Thoracic aorta (tissue), 2 donors: ENCODE measurements around the gene BROX. TPM values are rescaled to one million over a fixed set of nuclear protein-coding genes. Genes with fewer than 3 reads are reported as not detected.
"Not testable (repeated sequence)": the region's sequence is repeated elsewhere in the genome, so short reads cannot be mapped to it uniquely, and the experiment has no call there.

Experiments used
- ATAC-seq: fragments of 150-250 bp; one replicate; pipeline ENCODE4 v1.8.0; 2017; ENCODE audit warnings: low read depth; ENCODE audit not compliant: insufficient number of reproducible peaks, low FRiP score
- DNase-seq: peaks from one replicate; pipeline ENCODE4 v3.0.0-alpha.2; 2020; ENCODE audit warnings: low spot score
- H3K27ac ChIP-seq, 2 donors: fragments of 200-600 bp; sonication (generic); 1 replicate in 1 of 2; 2 replicates in 1 of 2; pipeline ENCODE4 v1.5.1; 2016; ENCODE audit warnings: mild to moderate bottlenecking in 2 of 2, moderate library complexity in 2 of 2
- H3K27me3 ChIP-seq: fragments of 200-600 bp; sonication (generic); replicated peaks from 2 replicates; pipeline ENCODE4 v1.6.0; 2016; ENCODE audit warnings: mild to moderate bottlenecking; ENCODE audit not compliant: insufficient read depth
- H3K36me3 ChIP-seq: fragments of 200-600 bp; sonication (generic); one replicate; pipeline ENCODE4 v1.5.1; 2016
- H3K4me1 ChIP-seq, 2 donors: fragments of 200-600 bp; sonication (generic); 1 replicate in 1 of 2; 2 replicates in 1 of 2; pipeline versions ENCODE4 v1.5.1 to v1.6.0; 2016; ENCODE audit warnings: low read depth in 2 of 2, mild to moderate bottlenecking in 1 of 2; ENCODE audit not compliant: control insufficient read depth in 1 of 2
- H3K4me3 ChIP-seq: fragments of 200-600 bp; sonication (generic); 2 replicates; pipeline ENCODE4 v1.5.1; 2016; ENCODE audit warnings: mild to moderate bottlenecking
- H3K9me3 ChIP-seq: fragments of 200-600 bp; sonication (generic); 2 replicates; pipeline ENCODE4 v1.5.1; 2016
- total RNA-seq, 2 donors: library from RNA; depleted of rRNA; stranded (reverse); fragments of >200 nt; gene quantifications; one replicate each; pipeline versions ENCODE4 v1.1.0 to v1.2.3, GENCODE V29; 2016
- TF ChIP-seq, protein P1 (sequence below): fragments of 200-600 bp; sonication (generic); IDR thresholded peaks from one replicate; pipeline ENCODE4 v1.5.1; 2019; ENCODE audit warnings: antibody characterized with exemption

Gene BROX, protein sequence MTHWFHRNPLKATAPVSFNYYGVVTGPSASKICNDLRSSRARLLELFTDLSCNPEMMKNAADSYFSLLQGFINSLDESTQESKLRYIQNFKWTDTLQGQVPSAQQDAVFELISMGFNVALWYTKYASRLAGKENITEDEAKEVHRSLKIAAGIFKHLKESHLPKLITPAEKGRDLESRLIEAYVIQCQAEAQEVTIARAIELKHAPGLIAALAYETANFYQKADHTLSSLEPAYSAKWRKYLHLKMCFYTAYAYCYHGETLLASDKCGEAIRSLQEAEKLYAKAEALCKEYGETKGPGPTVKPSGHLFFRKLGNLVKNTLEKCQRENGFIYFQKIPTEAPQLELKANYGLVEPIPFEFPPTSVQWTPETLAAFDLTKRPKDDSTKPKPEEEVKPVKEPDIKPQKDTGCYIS
- 10 to 100 TPM; 24.4 to 36.0 TPM for total RNA-seq

DNA sequence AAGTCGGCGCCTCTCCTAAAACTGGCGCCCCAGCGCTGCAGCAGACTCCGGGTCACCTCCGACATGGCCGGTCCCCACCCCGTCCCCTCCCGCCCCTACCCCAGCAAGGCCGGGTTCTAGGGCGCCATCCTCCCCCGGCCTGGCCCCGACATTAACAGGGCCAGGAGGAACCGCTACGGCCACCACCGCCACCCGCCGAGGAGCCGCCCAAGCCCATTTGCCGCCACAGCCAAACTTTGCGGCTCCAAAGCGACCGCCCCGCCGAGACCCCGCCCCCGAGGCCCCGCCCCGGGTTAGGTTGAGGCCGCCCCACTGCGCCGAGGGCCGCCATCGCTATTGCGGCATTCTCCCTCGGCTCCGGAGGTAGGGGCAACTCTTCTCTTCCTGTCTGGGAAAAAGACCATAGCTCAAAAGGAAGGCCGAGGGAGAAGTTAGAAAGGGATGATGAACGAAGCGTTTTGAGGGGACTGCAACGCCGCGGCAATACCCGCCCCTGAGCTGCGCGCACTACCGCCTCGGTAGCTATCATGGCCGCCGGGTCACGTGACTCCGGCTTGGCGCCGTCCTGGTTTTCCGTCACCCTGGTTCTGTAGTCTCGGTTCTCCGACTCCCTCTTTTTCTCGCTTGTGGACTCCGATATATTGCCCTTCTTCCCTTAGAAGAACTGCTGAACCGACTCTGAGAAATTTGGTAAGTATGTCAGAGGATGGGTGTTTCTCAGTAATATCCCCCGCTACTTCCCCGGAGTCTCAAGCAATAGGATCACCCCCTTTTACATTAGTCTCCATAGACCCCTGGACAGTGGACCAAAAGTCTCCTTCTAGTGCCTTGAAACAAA is at the start of gene BROX, which contains the start of gene AIDA:
Gene BROX (plus strand): TSS at position 312 of the 838 bp plus-strand sequence. CDS start 3,136 bp downstream, outside the sequence.
Gene AIDA (minus strand): TSS at position 239 of the 838 bp plus-strand sequence. CDS start 174 bp downstream, at position 65.
- DNase-seq (peak; percentile 77), ATAC-seq (peak; percentile 94)
- Histone ChIP-seq H3K4me1 (peaks cover 10 to 32% of the 10 kb centered on the region in 2 donors), H3K9me3 (no peaks in the 10 kb centered on the region), H3K4me3 (peak within 1 kb of the TSS; percentile 91), H3K27ac (peak within 1 kb of the TSS; percentile 97 to 98), H3K27me3 (no peaks in the 10 kb centered on the region), H3K36me3 (peaks cover 8% of the 10 kb centered on the region)
- TF ChIP-seq, protein P1, sequence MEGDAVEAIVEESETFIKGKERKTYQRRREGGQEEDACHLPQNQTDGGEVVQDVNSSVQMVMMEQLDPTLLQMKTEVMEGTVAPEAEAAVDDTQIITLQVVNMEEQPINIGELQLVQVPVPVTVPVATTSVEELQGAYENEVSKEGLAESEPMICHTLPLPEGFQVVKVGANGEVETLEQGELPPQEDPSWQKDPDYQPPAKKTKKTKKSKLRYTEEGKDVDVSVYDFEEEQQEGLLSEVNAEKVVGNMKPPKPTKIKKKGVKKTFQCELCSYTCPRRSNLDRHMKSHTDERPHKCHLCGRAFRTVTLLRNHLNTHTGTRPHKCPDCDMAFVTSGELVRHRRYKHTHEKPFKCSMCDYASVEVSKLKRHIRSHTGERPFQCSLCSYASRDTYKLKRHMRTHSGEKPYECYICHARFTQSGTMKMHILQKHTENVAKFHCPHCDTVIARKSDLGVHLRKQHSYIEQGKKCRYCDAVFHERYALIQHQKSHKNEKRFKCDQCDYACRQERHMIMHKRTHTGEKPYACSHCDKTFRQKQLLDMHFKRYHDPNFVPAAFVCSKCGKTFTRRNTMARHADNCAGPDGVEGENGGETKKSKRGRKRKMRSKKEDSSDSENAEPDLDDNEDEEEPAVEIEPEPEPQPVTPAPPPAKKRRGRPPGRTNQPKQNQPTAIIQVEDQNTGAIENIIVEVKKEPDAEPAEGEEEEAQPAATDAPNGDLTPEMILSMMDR: no peak

DNA sequence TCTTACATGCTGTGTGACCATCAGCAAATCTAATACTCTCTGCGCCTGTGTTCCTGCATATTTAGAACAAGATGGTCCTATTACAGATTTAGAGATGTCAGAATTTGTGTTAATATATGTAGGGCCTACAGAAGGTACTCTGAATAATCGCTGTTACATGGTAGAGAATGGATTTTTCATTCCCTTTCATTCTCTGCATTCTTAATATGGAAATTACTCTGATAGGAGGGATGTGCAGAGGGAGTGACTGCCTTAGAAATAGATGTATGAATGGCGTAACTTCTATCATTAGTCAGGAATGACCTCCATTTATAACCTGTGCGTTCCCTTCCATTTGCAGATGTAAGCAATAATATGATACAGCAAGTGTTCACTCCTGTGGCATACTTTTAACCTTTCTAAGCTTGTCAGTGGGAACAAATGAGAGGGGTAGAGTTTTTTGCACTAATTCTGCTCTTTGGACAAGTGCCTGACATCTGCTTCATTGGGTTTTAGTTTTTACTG is 48.9 kb upstream of the BROX start:
- TF ChIP-seq, protein P1: no peak
- peaks cover 65% of the 10 kb centered on the region for H3K36me3 ChIP-seq
- H3K9me3 ChIP-seq: no peaks in the 10 kb centered on the region
- no peak overlapping the region for H3K4me3 ChIP-seq
- no peak overlapping the region for H3K27ac ChIP-seq
- no peaks in the 10 kb centered on the region for H3K4me1 ChIP-seq
- no peak for ATAC-seq
- no peak for DNase-seq
- H3K27me3 ChIP-seq: no peaks in the 10 kb centered on the region

DNA sequence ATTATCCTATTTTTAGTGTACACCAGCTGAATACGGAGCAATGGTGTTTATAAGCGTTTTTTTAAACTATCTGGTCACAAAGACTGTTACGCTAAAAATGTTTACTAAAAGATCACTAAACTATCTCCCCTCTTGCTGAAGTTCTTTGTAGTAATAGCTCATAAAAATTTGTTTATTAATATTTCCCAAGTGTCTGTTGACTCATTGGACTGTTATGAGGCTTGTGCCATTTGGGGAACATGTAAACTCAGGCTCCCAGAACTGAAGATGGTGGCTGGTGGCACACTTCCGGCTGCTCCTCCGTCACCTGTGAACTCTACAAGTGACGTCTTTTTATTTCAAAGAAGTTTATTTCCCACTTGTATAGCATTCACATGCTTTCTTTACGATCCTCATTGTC is 46.4 kb upstream of the BROX start:
- no peak for DNase-seq
- Histone ChIP-seq H3K4me3 (no peak overlapping the region), H3K4me1 (no peaks in the 10 kb centered on the region), H3K36me3 (peaks cover 45% of the 10 kb centered on the region), H3K27ac (no peak overlapping the region), H3K27me3 (no peaks in the 10 kb centered on the region), H3K9me3 (no peaks in the 10 kb centered on the region)
- ATAC-seq: no peak
- TF ChIP-seq, protein P1: no peak

DNA sequence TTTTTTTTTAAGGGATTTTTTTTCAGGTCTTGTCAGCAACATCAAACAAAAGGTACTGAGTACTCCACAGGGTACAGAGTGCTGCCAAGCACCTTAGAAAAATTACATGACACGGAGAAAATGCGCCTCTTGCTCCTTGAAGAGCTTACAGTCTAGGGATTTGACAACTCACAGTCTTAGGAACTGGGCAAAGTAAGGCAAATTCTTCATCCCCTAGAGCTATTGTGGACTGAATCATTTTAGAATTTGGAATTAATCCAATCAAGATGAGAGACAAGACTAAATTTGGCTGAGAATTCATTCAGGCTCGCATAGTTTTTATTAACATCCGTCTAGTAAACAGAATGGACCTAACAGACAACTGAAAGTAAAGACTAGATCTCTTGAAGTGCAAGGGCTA is 44.2 kb upstream of the BROX start:
- not testable (repeated sequence) for H3K4me1 ChIP-seq, H3K9me3 ChIP-seq, DNase-seq, H3K27ac ChIP-seq, ATAC-seq, H3K4me3 ChIP-seq, H3K27me3 ChIP-seq
- peaks cover 43% of the 10 kb centered on the region for H3K36me3 ChIP-seq

DNA sequence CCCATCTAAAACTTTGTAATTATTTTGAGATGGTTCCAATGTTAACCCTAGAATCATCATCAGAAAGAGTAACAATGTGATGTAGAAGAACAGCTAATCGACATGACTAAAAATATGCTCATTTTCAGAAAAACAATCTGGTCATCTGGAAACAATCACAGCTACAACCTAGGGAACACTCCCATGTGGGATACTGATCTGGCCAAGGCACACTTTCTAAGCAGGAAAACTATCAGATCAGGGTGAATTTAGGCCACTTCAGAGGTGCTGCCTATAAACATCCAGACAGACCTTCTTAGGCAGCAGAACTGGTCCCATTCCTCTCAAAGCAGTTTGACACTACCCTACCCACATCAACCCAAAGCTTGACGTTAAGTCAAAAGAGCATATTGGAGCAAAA is 43.3 kb upstream of the BROX start:
- peaks cover 43% of the 10 kb centered on the region for H3K36me3 ChIP-seq
- not testable (repeated sequence) for H3K27me3 ChIP-seq, ATAC-seq, H3K9me3 ChIP-seq, H3K4me3 ChIP-seq, H3K27ac ChIP-seq, DNase-seq, H3K4me1 ChIP-seq

DNA sequence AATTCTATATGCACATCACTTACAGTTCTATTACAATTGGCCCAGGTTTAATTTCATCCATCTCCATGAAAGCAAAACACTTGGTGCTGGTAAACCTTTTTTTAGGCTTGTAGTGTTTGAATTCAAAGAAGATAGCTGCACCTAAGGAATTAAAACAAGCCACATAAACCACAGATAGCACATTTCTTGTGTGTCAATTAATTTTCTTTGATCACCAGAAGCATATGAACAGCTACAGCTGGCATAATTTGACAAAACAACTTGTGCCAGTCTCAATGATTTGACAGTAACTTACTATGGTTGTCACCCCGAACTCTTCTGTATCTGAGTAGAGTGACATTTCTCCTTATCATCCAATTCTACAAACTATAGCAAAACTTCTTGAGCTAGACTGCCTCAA is 42.3 kb upstream of the BROX start:
- no peaks in the 10 kb centered on the region for H3K4me1 ChIP-seq
- peaks cover 37% of the 10 kb centered on the region for H3K36me3 ChIP-seq
- ATAC-seq: no peak
- TF ChIP-seq, protein P1: no peak
- no peaks in the 10 kb centered on the region for H3K9me3 ChIP-seq
- DNase-seq: no peak
- no peaks in the 10 kb centered on the region for H3K27me3 ChIP-seq
- no peak overlapping the region for H3K4me3 ChIP-seq
- no peak overlapping the region for H3K27ac ChIP-seq
